Heart left ventricle (tissue), 16 donors: ENCODE measurements around the gene DDR1. TPM values are rescaled to one million over a fixed set of nuclear protein-coding genes. Genes with fewer than 3 reads are reported as not detected.

Source experiments
- ATAC-seq, 4 donors: fragments of 200-7000 bp; cut with Tn5 transposase; one replicate each; pipeline ENCODE4 v1.9.1; 2020 to 2022; ENCODE audit warnings: moderate library complexity in 4 of 4, mild to moderate bottlenecking in 3 of 4, moderate number of reproducible peaks in 1 of 4
- DNase-seq, 5 donors: peaks; one replicate each; pipeline ENCODE4 v3.0.0-alpha.2; 2020
- H3K27ac ChIP-seq, 12 donors: fragments of 200-600 bp; sonication (generic) in 4 of 12; one replicate each; pipeline versions ENCODE4 v1.5.0 to v1.8.0; 2016 to 2022; ENCODE audit warnings: mild to moderate bottlenecking in 2 of 12
- H3K27me3 ChIP-seq, 9 donors: fragments of 200-600 bp; sonication (generic) in 2 of 9; one replicate each; pipeline versions ENCODE4 v1.5.1 to v1.8.0; 2016 to 2022; ENCODE audit warnings: mild to moderate bottlenecking in 3 of 9
- H3K36me3 ChIP-seq, 9 donors: fragments of 200-600 bp; sonication (generic) in 2 of 9; one replicate each; pipeline versions ENCODE4 v1.5.0 to v1.8.0; 2018 to 2022; ENCODE audit warnings: mild to moderate bottlenecking in 2 of 9
- H3K4me1 ChIP-seq, 12 donors: fragments of 200-600 bp; sonication (generic) in 4 of 12; one replicate each; pipeline versions ENCODE4 v1.5.0 to v1.8.0; 2016 to 2022; ENCODE audit warnings: mild to moderate bottlenecking in 3 of 12
- H3K4me3 ChIP-seq, 12 donors: fragments of 200-600 bp; sonication (generic) in 4 of 12; one replicate each; pipeline versions ENCODE4 v1.5.0 to v1.8.0; 2017 to 2022; ENCODE audit warnings: mild to moderate bottlenecking in 9 of 12, moderate library complexity in 4 of 12
- H3K9me3 ChIP-seq, 12 donors: fragments of 200-600 bp; sonication (generic) in 4 of 12; one replicate each; pipeline versions ENCODE4 v1.5.0 to v1.8.0; 2016 to 2022; ENCODE audit warnings: mild to moderate bottlenecking in 1 of 12
- POLR2A ChIP-seq, 2 donors: fragments of 450-650 bp; IDR thresholded peaks; one replicate each; pipeline ENCODE4 v1.6.1; 2017; ENCODE audit warnings: antibody characterized with exemption in 2 of 2, mild to moderate bottlenecking in 2 of 2, moderate library complexity in 2 of 2
- WGBS, 4 donors: extraction: QIAGEN DNeasy Blood & Tissue Kit in 2 of 4; methylation state at CpG; one replicate each; pipeline versions ENCODE4 v1.1.5 to v1.1.7; 2013 to 2018; 5-methylcytosine and 5-hydroxymethylcytosine counted together
- intact Hi-C, 10 donors: fragments of 100-400 bp; cut with DNase I; formaldehyde crosslinking; loops; one replicate each; pipeline versions ENCODE4 v1.11.1 to v1.14.2; 2022
- long read RNA-seq, 3 donors: library from polyadenylated mRNA; unstranded; transcript quantifications; one replicate each; pipeline ENCODE4 v2.0.0, GENCODE V29; 2020 to 2021
- polyA plus RNA-seq, 2 donors: library from polyadenylated mRNA; stranded (reverse); fragments of 200-250 nt; gene quantifications; one replicate each; pipeline ENCODE4 v1.2.3, GENCODE V29; 2013
- total RNA-seq, 9 donors: library from RNA; depleted of rRNA in 2 of 9; stranded (reverse); fragments of >200 nt in 2 of 9; fragmentation: NEBNext Ultra II Directional in 3 of 9; extraction: Animal tissue kit (Norgen Biotek cat#: 25700) in 3 of 9; gene quantifications; one replicate each; pipeline versions ENCODE4 v1.1.0 to v1.2.4, GENCODE V29; 2016 to 2023
- TF ChIP-seq, protein P1 (sequence below), 12 donors: fragments of 200-600 bp; sonication (generic) in 4 of 12; IDR thresholded peaks; one replicate each; pipeline versions ENCODE4 v1.5.0 to v1.8.0; 2018 to 2022; ENCODE audit warnings: antibody characterized with exemption in 12 of 12, mild to moderate bottlenecking in 5 of 12
- donor health status: ischemic (EF 13 %, LVEDD 7.1; RV severe dilation, severe dysfunction).
- donor health status: healthy with polysubstance abuse.
- donor health status: DM: no; HTN: yes; CAD: no.
- donor health status: DM: no; HTN: no; CAD: no.
- donor health status: ischemic (EF 25% LVEDD 6.9; RV normal size, moderate dysfunction).
- donor health status: ischemic (EF 25% LVEDD 5.7; RV mildly dilated, moderate dysfunction).
- donor health status: healthy.
- donor health status: DM: yes; HTN: yes; CAD: no.
- donor health status: ischemic (EF 35%, LVEDD 5.7; RV mildly dilated, moderate dysfunction).
- donor health status: nonischemic (EF 11% LVEDD 7.7; RV severe dilation, severe dysfunction).
- donor health status: DM: yes; HTN: yes; CAD: no.
- donor health status: PGD.
- donor health status: ischemic (EF 29% LVEDD 5.4; RV normal size, mild dysfunction).
- donor health status: nonischemic (EF 23%, LVEDD 6.1; RV moderate dilation, normal function).

The DDR1 gene
- total RNA-seq = 10 to 100 TPM; 18.0 to 50.0 (median 38.4) TPM
- 10 to 100 TPM; 11.8 to 14.1 TPM for polyA plus RNA-seq
- long read RNA-seq, donor 1, partial matches to known transcripts = 22 of 29 reads
- long read RNA-seq, donor 1, other reads (novel, unspliced or antisense) = 6 of 29 reads
- long read RNA-seq, donor 2, partial matches to known transcripts = 62 of 69 reads
- long read RNA-seq, donor 2, other reads (novel, unspliced or antisense) = 3 of 69 reads
- long read RNA-seq, donor 3, partial matches to known transcripts = 40 of 46 reads
- long read RNA-seq, donor 3, other reads (novel, unspliced or antisense) = 3 of 46 reads

DNA sequence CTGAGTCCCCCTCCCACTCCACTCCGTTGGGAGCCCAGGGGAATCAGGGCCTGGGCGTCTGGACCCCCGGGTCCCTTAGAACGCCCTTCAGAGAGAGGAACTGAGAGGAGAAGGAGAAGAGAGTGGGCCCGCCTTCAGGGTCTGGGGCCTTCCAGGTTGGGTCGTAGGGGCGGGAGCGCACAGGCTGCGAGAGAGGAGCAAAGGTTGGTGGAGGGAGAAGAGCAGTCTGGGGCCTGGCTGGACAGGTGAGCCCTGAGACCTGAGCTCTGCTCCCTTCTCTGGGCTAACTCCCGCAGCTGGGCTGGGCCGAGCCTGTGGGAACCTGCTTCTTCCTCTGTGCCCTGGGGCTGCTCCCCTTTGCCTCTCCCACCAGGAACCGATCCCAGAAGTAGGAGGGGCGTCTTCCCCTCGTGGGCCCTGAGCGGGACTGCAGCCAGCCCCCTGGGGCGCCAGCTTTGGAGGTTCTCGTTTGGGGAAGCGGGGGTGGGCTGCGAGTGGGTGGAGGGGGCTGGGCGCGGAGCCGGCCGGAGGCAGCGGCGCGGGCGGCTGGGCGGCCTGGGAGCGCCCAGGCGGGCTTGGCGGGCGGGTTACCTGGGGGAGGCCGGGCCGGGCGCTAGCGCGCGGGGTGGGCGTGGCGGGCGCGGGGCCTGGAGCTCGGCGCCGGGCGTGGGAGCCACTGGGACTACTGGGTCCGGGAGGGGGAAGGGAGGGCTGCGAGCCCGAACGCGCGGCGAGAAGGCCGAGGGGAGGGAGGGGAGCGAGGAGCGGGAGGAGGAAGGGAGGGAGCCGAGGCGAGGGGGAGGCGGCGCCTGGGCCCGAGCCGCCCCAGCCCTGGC is at the start of gene DDR1:
Gene DDR1, plus strand, starts transcription at position 835 of the 836 bp plus-strand sequence. CDS start 4,211 bp downstream, outside the sequence.
- no peak for TF ChIP-seq POLR2A (IDR thresholded peaks at IDR 0.05)
- TF ChIP-seq, protein P1, sequence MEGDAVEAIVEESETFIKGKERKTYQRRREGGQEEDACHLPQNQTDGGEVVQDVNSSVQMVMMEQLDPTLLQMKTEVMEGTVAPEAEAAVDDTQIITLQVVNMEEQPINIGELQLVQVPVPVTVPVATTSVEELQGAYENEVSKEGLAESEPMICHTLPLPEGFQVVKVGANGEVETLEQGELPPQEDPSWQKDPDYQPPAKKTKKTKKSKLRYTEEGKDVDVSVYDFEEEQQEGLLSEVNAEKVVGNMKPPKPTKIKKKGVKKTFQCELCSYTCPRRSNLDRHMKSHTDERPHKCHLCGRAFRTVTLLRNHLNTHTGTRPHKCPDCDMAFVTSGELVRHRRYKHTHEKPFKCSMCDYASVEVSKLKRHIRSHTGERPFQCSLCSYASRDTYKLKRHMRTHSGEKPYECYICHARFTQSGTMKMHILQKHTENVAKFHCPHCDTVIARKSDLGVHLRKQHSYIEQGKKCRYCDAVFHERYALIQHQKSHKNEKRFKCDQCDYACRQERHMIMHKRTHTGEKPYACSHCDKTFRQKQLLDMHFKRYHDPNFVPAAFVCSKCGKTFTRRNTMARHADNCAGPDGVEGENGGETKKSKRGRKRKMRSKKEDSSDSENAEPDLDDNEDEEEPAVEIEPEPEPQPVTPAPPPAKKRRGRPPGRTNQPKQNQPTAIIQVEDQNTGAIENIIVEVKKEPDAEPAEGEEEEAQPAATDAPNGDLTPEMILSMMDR (IDR thresholded peaks at IDR 0.05) = no peak
- Histone ChIP-seq H3K27ac (peak within 1 kb of the TSS; percentile 11 to 88 (median 80)), H3K36me3 (peaks cover 0 to 2% (median under 1%) of the 10 kb centered on the region in 9 donors), H3K9me3 (no peaks in the 10 kb centered on the region), H3K27me3 (peaks cover 0 to 3% (median 0%) of the 10 kb centered on the region in 9 donors), H3K4me3 (peak within 1 kb of the TSS; percentile 37 to 93 (median 74)), H3K4me1 (peaks cover 9 to 54% (median 34%) of the 10 kb centered on the region in 12 donors)
- intact Hi-C loops = loop anchor here in 5 of 10 donors (2.0 to 10.0 kb wide), 5 partner anchors 31 to 207 kb away; partner anchors contain the start of genes PPP1R18 (in 1 of the 5) and VARS2 (in 1 of the 5)
- ATAC-seq (peak; percentile 7 to 76 (median 70)), DNase-seq (peak; percentile 79 to 87 (median 84))
- WGBS, 4 donors = 13 to 31% (median 21%) methylated on average over 26 to 61 of the region's 62 CpGs

GRCh38 chr6:30834646-30835045 is 49.7 kb upstream of the DDR1 start:
- no peak for DNase-seq
- Histone ChIP-seq H3K9me3 (no peaks in the 10 kb centered on the region), H3K4me3 (no peak overlapping the region), H3K36me3 (no peaks in the 10 kb centered on the region), H3K27ac (no peak overlapping the region), H3K27me3 (no peaks in the 10 kb centered on the region), H3K4me1 (peaks cover 0 to 33% (median 6%) of the 10 kb centered on the region in 12 donors)
- ATAC-seq = no peak
- intact Hi-C loops = loop anchor here in 2 of 10 donors (5.0 kb wide), 2 partner anchors 238 to 253 kb away; no protein-coding TSS in a partner anchor
- WGBS, 4 donors = 84 to 90% (median 86%) methylated on average over 4 of the region's 4 CpGs
- TF ChIP-seq, protein P1 (IDR thresholded peaks at IDR 0.05) = no peak
- TF ChIP-seq POLR2A (IDR thresholded peaks at IDR 0.05) = no peak

DNA sequence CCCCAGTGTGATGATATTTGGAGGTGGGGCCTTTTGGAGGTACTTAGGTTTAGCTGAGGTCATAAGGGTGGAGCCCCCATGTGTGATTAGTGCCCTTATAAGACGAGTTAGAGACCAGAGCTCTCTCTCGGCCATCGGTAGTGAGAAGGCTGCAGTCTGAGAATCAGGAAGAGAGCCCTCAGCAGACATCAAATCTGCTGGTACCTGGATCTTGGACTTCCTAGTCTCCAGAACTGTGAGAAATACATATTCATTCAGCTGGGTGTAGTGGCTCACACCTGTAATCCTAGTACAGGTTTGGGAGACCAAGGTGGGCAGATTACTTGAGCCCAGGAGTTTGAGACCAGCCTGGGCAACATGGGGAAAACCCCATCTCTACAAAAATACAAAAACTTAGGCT is 48.7 kb upstream of the DDR1 start:
- peaks cover 0 to 25% (median 6%) of the 10 kb centered on the region in 12 donors for H3K4me1 ChIP-seq
- ATAC-seq (no peak), DNase-seq (no peak)
- no peaks in the 10 kb centered on the region for H3K9me3 ChIP-seq
- H3K36me3 ChIP-seq = no peaks in the 10 kb centered on the region
- no peaks in the 10 kb centered on the region for H3K27me3 ChIP-seq
- WGBS, 4 donors = 86 to 98% (median 90%) methylated on average over 3 of the region's 3 CpGs
- H3K4me3 ChIP-seq = no peak overlapping the region
- no peak overlapping the region for H3K27ac ChIP-seq
- intact Hi-C loops = loop anchor here in 1 of 10 donors (5.0 kb wide), 1 partner anchor 252 kb away; no protein-coding TSS in a partner anchor
- TF ChIP-seq, protein P1 (IDR thresholded peaks at IDR 0.05) = no peak
- no peak for TF ChIP-seq POLR2A (IDR thresholded peaks at IDR 0.05)
